Karpas-422 (cell line): ENCODE data around the gene DDX42. TPM values are rescaled to one million over a fixed set of nuclear protein-coding genes. Genes with fewer than 3 reads are reported as not detected.
"Not testable (repeated sequence)": the region's sequence is repeated elsewhere in the genome, so short reads cannot be mapped to it uniquely, and the experiment has no call there.

Experiments
- DNase-seq: peaks from one replicate; pipeline ENCODE4 v3.0.0-alpha.2; 2015
- H2AFZ ChIP-seq: fragments of 200-600 bp; sonication (generic); 2 replicates; pipeline ENCODE4 v1.6.1; 2014; ENCODE audit warnings: antibody characterized with exemption, low read length, mixed read lengths
- H3K27ac ChIP-seq: fragments of 200-600 bp; sonication (generic); 2 replicates; pipeline ENCODE4 v1.5.1; 2014; ENCODE audit warnings: mild to moderate bottlenecking, low read length, moderate library complexity
- H3K27me3 ChIP-seq: fragments of 200-600 bp; sonication (generic); 2 replicates; pipeline ENCODE4 v1.6.1; 2014; ENCODE audit warnings: low read length, mixed read lengths
- H3K36me3 ChIP-seq: fragments of 200-600 bp; sonication (generic); 2 replicates; pipeline ENCODE4 v1.6.1; 2014; ENCODE audit warnings: low read length, mixed read lengths; ENCODE audit not compliant: insufficient read depth
- H3K4me1 ChIP-seq: fragments of 200-600 bp; sonication (generic); 2 replicates; pipeline ENCODE4 v1.6.1; 2014; ENCODE audit warnings: mild to moderate bottlenecking, low read length, mixed read lengths
- H3K4me2 ChIP-seq: fragments of 200-600 bp; sonication (generic); 2 replicates; pipeline ENCODE4 v1.6.1; 2014; ENCODE audit warnings: low read length, low read depth, mild to moderate bottlenecking; ENCODE audit not compliant: poor library complexity, severe bottlenecking
- H3K4me3 ChIP-seq: fragments of 200-600 bp; sonication (generic); 2 replicates; pipeline ENCODE4 v1.5.1; 2014; ENCODE audit warnings: mild to moderate bottlenecking, antibody characterized with exemption, low read length, mixed read lengths
- H3K79me2 ChIP-seq: fragments of 200-600 bp; sonication (generic); 2 replicates; pipeline ENCODE4 v1.6.1; 2014; ENCODE audit warnings: mild to moderate bottlenecking, low read length, mixed read lengths
- H3K9ac ChIP-seq: fragments of 200-600 bp; sonication (generic); 2 replicates; pipeline ENCODE4 v1.6.0; 2014; ENCODE audit warnings: low read length
- H3K9me2 ChIP-seq: fragments of 200-600 bp; sonication (generic), shearing (Covaris generic); replicated peaks from 2 replicates; pipeline ENCODE4 v1.6.0; 2014; ENCODE audit warnings: mild to moderate bottlenecking, low read length, moderate library complexity; ENCODE audit not compliant: insufficient read depth
- H3K9me3 ChIP-seq: fragments of 300-700, 200-600 bp; sonication (generic); 2 replicates; pipeline ENCODE4 v1.6.1; 2014; ENCODE audit warnings: low read length, mixed read lengths
- H4K20me1 ChIP-seq: fragments of 200-600 bp; sonication (generic); 2 replicates; pipeline ENCODE4 v1.6.1; 2014; ENCODE audit warnings: mild to moderate bottlenecking, antibody characterized with exemption, low read length, low read depth; ENCODE audit not compliant: insufficient read depth
- total RNA-seq: library from RNA; depleted of rRNA; stranded (reverse); fragments of >200 nt; shearing (Covaris generic); gene quantifications from 2 replicates; pipeline ENCODE4 v1.2.3, GENCODE V29; 2014; ENCODE audit warnings: low replicate concordance

The DDX42 gene
- total RNA-seq, 1 experiment from 2014 or later = 76.5 TPM

- H3K4me1 ChIP-seq = peaks cover 14% of the 10 kb centered on the region
- H3K9me2 ChIP-seq = no peaks in the 10 kb centered on the region
- DNase-seq = no peak
- no peak overlapping the region for H3K4me2 ChIP-seq
- H3K79me2 ChIP-seq = peaks cover 96% of the 10 kb centered on the region
- H3K36me3 ChIP-seq = peaks cover 60% of the 10 kb centered on the region
- H3K4me3 ChIP-seq = no peak overlapping the region
- no peak overlapping the region for H3K9ac ChIP-seq
- H4K20me1 ChIP-seq = peaks cover 39% of the 10 kb centered on the region
- no peaks in the 10 kb centered on the region for H3K27me3 ChIP-seq
- no peak overlapping the region for H2AFZ ChIP-seq
- no peaks in the 10 kb centered on the region for H3K9me3 ChIP-seq
- H3K27ac ChIP-seq = no peak overlapping the region
Measured at GRCh38 chr17:63786117-63786516, 12.1 kb downstream of the DDX42 start.

GRCh38 chr17:63786971-63787711 lies 13.2 kb downstream of the DDX42 start:
- peaks cover 69% of the 10 kb centered on the region for H3K36me3 ChIP-seq
- no peaks in the 10 kb centered on the region for H3K9me2 ChIP-seq
- H3K27me3 ChIP-seq = no peaks in the 10 kb centered on the region
- no peak overlapping the region for H3K4me2 ChIP-seq
- no peak for DNase-seq
- H3K79me2 ChIP-seq = peaks cover 98% of the 10 kb centered on the region
- no peak overlapping the region for H3K27ac ChIP-seq
- H3K9ac ChIP-seq = no peak overlapping the region
- no peak overlapping the region for H2AFZ ChIP-seq
- no peak overlapping the region for H3K4me3 ChIP-seq
- peaks cover 37% of the 10 kb centered on the region for H4K20me1 ChIP-seq
- no peaks in the 10 kb centered on the region for H3K9me3 ChIP-seq
- H3K4me1 ChIP-seq = peaks cover 7% of the 10 kb centered on the region

GRCh38 chr17:63790057-63790456 lies 16.1 kb downstream of the DDX42 start:
- H3K36me3 ChIP-seq = peaks cover 74% of the 10 kb centered on the region
- H3K79me2 ChIP-seq = peaks cover 93% of the 10 kb centered on the region
- no peak for DNase-seq
- no peaks in the 10 kb centered on the region for H3K9me2 ChIP-seq
- H3K4me3 ChIP-seq = no peak overlapping the region
- peaks cover 16% of the 10 kb centered on the region for H4K20me1 ChIP-seq
- H3K27ac ChIP-seq = no peak overlapping the region
- no peaks in the 10 kb centered on the region for H3K27me3 ChIP-seq
- no peak overlapping the region for H2AFZ ChIP-seq
- H3K9me3 ChIP-seq = no peaks in the 10 kb centered on the region
- no peak overlapping the region for H3K9ac ChIP-seq
- H3K4me2 ChIP-seq = no peak overlapping the region
- no peaks in the 10 kb centered on the region for H3K4me1 ChIP-seq

- Histone ChIP-seq H3K36me3 (peaks cover 75% of the 10 kb centered on the region), H4K20me1 (0 out of 2 replicates have a peak, but pooled peaks cover 4% of the 10 kb centered on the region), H3K79me2 (peaks cover 91% of the 10 kb centered on the region), H3K9ac (no peak overlapping the region), H3K27me3 (no peaks in the 10 kb centered on the region), H2AFZ (no peak overlapping the region), H3K4me3 (no peak overlapping the region), H3K4me1 (no peaks in the 10 kb centered on the region), H3K4me2 (no peak overlapping the region), H3K9me3 (no peaks in the 10 kb centered on the region), H3K9me2 (no peaks in the 10 kb centered on the region), H3K27ac (no peak overlapping the region)
- no peak for DNase-seq
Measured at GRCh38 chr17:63792055-63792729, 18.2 kb downstream of the DDX42 start.

GRCh38 chr17:63796375-63796774 lies 22.4 kb downstream of the DDX42 start:
- not testable (repeated sequence) for H3K27me3 ChIP-seq, H2AFZ ChIP-seq, H3K4me2 ChIP-seq, H3K9me3 ChIP-seq, H3K9me2 ChIP-seq, H3K9ac ChIP-seq, H3K4me1 ChIP-seq, H3K4me3 ChIP-seq, DNase-seq, H4K20me1 ChIP-seq, H3K27ac ChIP-seq
- Histone ChIP-seq H3K79me2 (peaks cover 89% of the 10 kb centered on the region), H3K36me3 (peaks cover 88% of the 10 kb centered on the region)

- Histone ChIP-seq H3K27me3 (no peaks in the 10 kb centered on the region), H3K27ac (no peak overlapping the region), H3K9me2 (no peaks in the 10 kb centered on the region), H4K20me1 (0 out of 2 replicates have a peak, but pooled peaks cover 3% of the 10 kb centered on the region), H3K79me2 (peaks cover 77% of the 10 kb centered on the region), H3K9me3 (no peaks in the 10 kb centered on the region), H3K4me2 (no peak overlapping the region), H3K9ac (no peak overlapping the region), H3K4me1 (no peaks in the 10 kb centered on the region), H3K36me3 (peaks cover 81% of the 10 kb centered on the region), H2AFZ (no peak overlapping the region), H3K4me3 (no peak overlapping the region)
- no peak for DNase-seq
Measured at GRCh38 chr17:63798572-63799106, 24.7 kb downstream of the DDX42 start.

- Histone ChIP-seq H3K9me3 (no peaks in the 10 kb centered on the region), H3K4me1 (no peaks in the 10 kb centered on the region), H2AFZ (no peak overlapping the region), H3K4me2 (no peak overlapping the region), H3K36me3 (peaks cover 81% of the 10 kb centered on the region), H3K79me2 (peaks cover 59% of the 10 kb centered on the region), H4K20me1 (0 out of 2 replicates have a peak, but pooled peaks cover 3% of the 10 kb centered on the region), H3K9ac (no peak overlapping the region), H3K9me2 (no peaks in the 10 kb centered on the region), H3K4me3 (no peak overlapping the region), H3K27ac (no peak overlapping the region), H3K27me3 (no peaks in the 10 kb centered on the region)
- DNase-seq = no peak
Measured at GRCh38 chr17:63800783-63801182, 26.8 kb downstream of the DDX42 start.

GRCh38 chr17:63804328-63804727 lies 30.4 kb downstream of the DDX42 start:
- no peak overlapping the region for H3K27ac ChIP-seq
- no peaks in the 10 kb centered on the region for H3K9me3 ChIP-seq
- H3K4me2 ChIP-seq = no peak overlapping the region
- DNase-seq = no peak
- H3K9ac ChIP-seq = no peak overlapping the region
- peaks cover 78% of the 10 kb centered on the region for H3K36me3 ChIP-seq
- H3K4me1 ChIP-seq = no peaks in the 10 kb centered on the region
- no peaks in the 10 kb centered on the region for H3K27me3 ChIP-seq
- no peaks in the 10 kb centered on the region for H3K9me2 ChIP-seq
- peaks cover 32% of the 10 kb centered on the region for H3K79me2 ChIP-seq
- H3K4me3 ChIP-seq = no peak overlapping the region
- peaks cover 4% of the 10 kb centered on the region; the same call in 1 of the 2 replicates for H4K20me1 ChIP-seq
- H2AFZ ChIP-seq = no peak overlapping the region
